Measurements from ENCODE around the gene POU6F2. TPM values are rescaled to one million over a fixed set of nuclear protein-coding genes. Genes with fewer than 3 reads are reported as not detected.

The POU6F2 gene
- total RNA-seq, 1 experiment from 2014 or later = not detected

DNA sequence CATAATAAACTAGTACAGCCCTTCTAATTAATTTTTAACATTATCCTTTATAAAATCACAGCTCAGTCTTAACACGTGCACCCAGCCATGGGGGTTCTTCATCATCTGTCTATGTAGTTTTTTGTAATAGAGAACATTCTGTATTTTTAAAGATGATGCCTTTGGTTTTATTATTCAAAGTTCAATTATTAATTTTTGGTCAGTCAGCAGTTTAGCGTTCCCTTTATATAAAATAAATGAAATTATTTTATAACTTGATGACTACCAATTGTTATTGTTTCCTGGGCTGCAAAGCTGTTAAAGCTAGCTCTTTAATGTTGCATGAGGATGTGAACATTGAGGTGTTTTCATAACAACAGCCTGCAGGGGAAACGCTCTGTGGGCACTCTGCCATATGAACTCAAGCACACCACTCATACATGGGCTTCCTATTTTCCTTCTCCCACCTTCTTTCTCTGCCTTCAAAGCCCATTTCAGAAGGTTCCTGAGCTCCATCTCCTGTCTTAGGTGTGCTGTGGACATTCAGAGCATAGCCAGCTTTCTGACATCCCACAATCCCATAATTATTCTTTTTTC lies 416.5 kb downstream of the POU6F2 start:
- H3K4me3 ChIP-seq (ENCODE audit: low read depth, low read length, poor library complexity, severe bottlenecking) = no peak overlapping the region
- ChIA-PET CTCF (no interaction called here), POLR2A (ENCODE audit: low non-redundant PET) (no interaction called here)
- no peaks in the 10 kb centered on the region for H3K36me3 ChIP-seq (ENCODE audit: insufficient read depth, low read length, poor library complexity, severe bottlenecking)
- H3K27ac ChIP-seq (ENCODE audit: low read depth, low read length, poor library complexity, severe bottlenecking) = no peak overlapping the region
- no TSS peak for BruUV-seq (replicated peaks)
- no peaks in the 10 kb centered on the region for H3K9me3 ChIP-seq (ENCODE audit: low read depth, low read length, poor library complexity, severe bottlenecking)
- peaks cover 46% of the 10 kb centered on the region for H3K27me3 ChIP-seq (replicated peaks; ENCODE audit: insufficient read depth, low read depth, low read length, poor library complexity)
- TF ChIP-seq EZH2 (IDR thresholded peaks at IDR 0.05; ENCODE audit: borderline replicate concordance, low read depth, low read length, poor library complexity, severe bottlenecking) = no peak
- TF ChIP-seq, protein P1, sequence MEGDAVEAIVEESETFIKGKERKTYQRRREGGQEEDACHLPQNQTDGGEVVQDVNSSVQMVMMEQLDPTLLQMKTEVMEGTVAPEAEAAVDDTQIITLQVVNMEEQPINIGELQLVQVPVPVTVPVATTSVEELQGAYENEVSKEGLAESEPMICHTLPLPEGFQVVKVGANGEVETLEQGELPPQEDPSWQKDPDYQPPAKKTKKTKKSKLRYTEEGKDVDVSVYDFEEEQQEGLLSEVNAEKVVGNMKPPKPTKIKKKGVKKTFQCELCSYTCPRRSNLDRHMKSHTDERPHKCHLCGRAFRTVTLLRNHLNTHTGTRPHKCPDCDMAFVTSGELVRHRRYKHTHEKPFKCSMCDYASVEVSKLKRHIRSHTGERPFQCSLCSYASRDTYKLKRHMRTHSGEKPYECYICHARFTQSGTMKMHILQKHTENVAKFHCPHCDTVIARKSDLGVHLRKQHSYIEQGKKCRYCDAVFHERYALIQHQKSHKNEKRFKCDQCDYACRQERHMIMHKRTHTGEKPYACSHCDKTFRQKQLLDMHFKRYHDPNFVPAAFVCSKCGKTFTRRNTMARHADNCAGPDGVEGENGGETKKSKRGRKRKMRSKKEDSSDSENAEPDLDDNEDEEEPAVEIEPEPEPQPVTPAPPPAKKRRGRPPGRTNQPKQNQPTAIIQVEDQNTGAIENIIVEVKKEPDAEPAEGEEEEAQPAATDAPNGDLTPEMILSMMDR (conservative IDR thresholded peaks at IDR 0.05; ENCODE audit: low read depth, low read length) = no peak
- no peaks in the 10 kb centered on the region for H3K4me1 ChIP-seq (ENCODE audit: insufficient read depth, low read length, poor library complexity, severe bottlenecking)
- DNase-seq (ENCODE audit: low spot score) = no peak
- intact Hi-C loops (cut with micrococcal nuclease; ENCODE audit: unreplicated experiment) = no loop called here

DNA sequence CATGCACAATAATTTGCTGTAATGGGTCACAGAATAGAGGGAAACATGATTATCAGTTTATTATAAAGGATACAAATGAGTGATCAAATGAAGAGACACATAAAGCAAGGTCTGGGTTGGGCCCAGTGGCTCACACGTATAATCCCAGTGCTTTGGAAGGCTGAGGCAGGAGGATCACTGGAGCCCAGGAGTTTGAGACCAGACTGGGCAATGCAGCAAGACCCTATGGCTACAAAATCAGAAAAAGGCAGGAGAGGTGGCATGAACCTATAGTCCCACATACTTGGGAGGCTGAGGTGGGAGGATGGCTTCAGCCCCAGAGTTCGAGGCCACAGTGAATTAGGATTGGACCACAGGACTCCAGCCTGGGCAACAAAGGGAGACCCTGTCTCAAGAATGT lies 421.7 kb downstream of the POU6F2 start:
- POLR2A ChIA-PET (ENCODE audit: low non-redundant PET) = no interaction called here

DNA sequence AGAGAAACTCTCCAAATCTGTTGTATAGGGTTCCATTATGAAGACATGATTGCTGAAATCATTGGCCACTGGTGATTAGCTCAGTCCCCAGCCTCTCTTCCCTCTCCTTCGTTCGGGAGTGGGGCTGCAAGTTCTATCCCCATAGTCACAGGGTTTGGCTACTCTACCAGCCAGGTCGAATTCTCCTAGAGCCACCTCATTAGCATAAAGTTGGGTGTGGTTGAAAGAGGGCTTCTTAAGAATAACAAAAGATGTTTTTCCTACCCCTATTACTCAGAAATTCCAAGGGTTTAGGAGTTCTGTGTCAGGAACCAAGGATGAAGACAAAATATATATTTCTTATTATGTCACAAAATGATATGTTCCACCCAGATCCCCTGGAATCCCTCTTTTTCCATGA lies 422.3 kb downstream of the POU6F2 start:
- TF ChIP-seq, protein P1 (conservative IDR thresholded peaks at IDR 0.05; ENCODE audit: low read depth, low read length) = no peak
- TF ChIP-seq EZH2 (IDR thresholded peaks at IDR 0.05; ENCODE audit: borderline replicate concordance, low read depth, low read length, poor library complexity, severe bottlenecking) = no peak

More for the DNA sequence above, 421.7 kb downstream of the POU6F2 start:
- H3K27ac ChIP-seq (ENCODE audit: low read depth, low read length, poor library complexity, severe bottlenecking) = no peak overlapping the region
- DNase-seq (ENCODE audit: low spot score) = no peak
- H3K4me3 ChIP-seq (ENCODE audit: low read depth, low read length, poor library complexity, severe bottlenecking) = no peak overlapping the region
- TF ChIP-seq EZH2 (IDR thresholded peaks at IDR 0.05; ENCODE audit: borderline replicate concordance, low read depth, low read length, poor library complexity, severe bottlenecking) = no peak
- TF ChIP-seq, protein P1 (conservative IDR thresholded peaks at IDR 0.05; ENCODE audit: low read depth, low read length) = no peak
- intact Hi-C loops (cut with micrococcal nuclease; ENCODE audit: unreplicated experiment) = no loop called here
- H3K27me3 ChIP-seq (replicated peaks; ENCODE audit: insufficient read depth, low read depth, low read length, poor library complexity) = peaks cover 6% of the 10 kb centered on the region
- no peaks in the 10 kb centered on the region for H3K36me3 ChIP-seq (ENCODE audit: insufficient read depth, low read length, poor library complexity, severe bottlenecking)
- BruUV-seq (replicated peaks) = no TSS peak
- no peaks in the 10 kb centered on the region for H3K9me3 ChIP-seq (ENCODE audit: low read depth, low read length, poor library complexity, severe bottlenecking)
- peaks cover 11% of the 10 kb centered on the region for H3K4me1 ChIP-seq (ENCODE audit: insufficient read depth, low read length, poor library complexity, severe bottlenecking)
- CTCF ChIA-PET = no interaction called here

More for the DNA sequence above, 422.3 kb downstream of the POU6F2 start:
- Histone ChIP-seq H3K4me3 (ENCODE audit: low read depth, low read length, poor library complexity, severe bottlenecking) (no peak overlapping the region), H3K4me1 (ENCODE audit: insufficient read depth, low read length, poor library complexity, severe bottlenecking) (peaks cover 11% of the 10 kb centered on the region), H3K27me3 (replicated peaks; ENCODE audit: insufficient read depth, low read depth, low read length, poor library complexity) (peaks cover 1% of the 10 kb centered on the region), H3K36me3 (ENCODE audit: insufficient read depth, low read length, poor library complexity, severe bottlenecking) (no peaks in the 10 kb centered on the region), H3K9me3 (ENCODE audit: low read depth, low read length, poor library complexity, severe bottlenecking) (no peaks in the 10 kb centered on the region), H3K27ac (ENCODE audit: low read depth, low read length, poor library complexity, severe bottlenecking) (no peak overlapping the region)
- no peak for DNase-seq (ENCODE audit: low spot score)
- POLR2A ChIA-PET (ENCODE audit: low non-redundant PET) = no interaction called here
- CTCF ChIA-PET = no interaction called here
- intact Hi-C loops (cut with micrococcal nuclease; ENCODE audit: unreplicated experiment) = no loop called here
- BruUV-seq (replicated peaks) = no TSS peak

All from A673 (cell line).